ENCODE data around the gene TFAP2A.

DNA sequence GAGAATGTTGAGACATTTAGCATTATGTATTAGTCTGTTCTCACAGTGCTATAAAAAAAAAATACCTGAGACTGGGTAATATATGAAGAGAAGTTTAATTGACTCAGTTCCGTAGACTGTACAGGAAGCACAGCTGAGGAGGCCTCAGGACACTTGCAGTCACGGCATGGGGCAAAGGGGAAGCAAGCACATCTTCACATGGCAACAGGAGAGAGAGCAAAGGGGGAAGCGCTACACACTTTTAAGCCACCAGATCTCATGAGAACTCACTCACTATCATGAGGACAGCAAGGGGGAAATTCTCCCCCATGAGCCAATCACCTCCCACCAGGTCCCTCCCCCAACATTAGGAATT, 26.8 kb upstream of the TFAP2A start:
- TF ChIP-seq, protein P1, sequence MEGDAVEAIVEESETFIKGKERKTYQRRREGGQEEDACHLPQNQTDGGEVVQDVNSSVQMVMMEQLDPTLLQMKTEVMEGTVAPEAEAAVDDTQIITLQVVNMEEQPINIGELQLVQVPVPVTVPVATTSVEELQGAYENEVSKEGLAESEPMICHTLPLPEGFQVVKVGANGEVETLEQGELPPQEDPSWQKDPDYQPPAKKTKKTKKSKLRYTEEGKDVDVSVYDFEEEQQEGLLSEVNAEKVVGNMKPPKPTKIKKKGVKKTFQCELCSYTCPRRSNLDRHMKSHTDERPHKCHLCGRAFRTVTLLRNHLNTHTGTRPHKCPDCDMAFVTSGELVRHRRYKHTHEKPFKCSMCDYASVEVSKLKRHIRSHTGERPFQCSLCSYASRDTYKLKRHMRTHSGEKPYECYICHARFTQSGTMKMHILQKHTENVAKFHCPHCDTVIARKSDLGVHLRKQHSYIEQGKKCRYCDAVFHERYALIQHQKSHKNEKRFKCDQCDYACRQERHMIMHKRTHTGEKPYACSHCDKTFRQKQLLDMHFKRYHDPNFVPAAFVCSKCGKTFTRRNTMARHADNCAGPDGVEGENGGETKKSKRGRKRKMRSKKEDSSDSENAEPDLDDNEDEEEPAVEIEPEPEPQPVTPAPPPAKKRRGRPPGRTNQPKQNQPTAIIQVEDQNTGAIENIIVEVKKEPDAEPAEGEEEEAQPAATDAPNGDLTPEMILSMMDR (IDR thresholded peaks at IDR 0.05) = no peak
- no peak for TF ChIP-seq POLR2A (IDR thresholded peaks at IDR 0.05)

All from heart left ventricle (tissue), 13 donors.